Tibial nerve (tissue), 4 donors: ENCODE measurements around the gene KRTAP4-2. TPM values are rescaled to one million over a fixed set of nuclear protein-coding genes. Genes with fewer than 3 reads are reported as not detected.
"Not testable (repeated sequence)": the region's sequence is repeated elsewhere in the genome, so short reads cannot be mapped to it uniquely, and the experiment has no call there.

Experiments used
- DNase-seq, 2 donors: peaks; one replicate each; pipeline ENCODE4 v3.0.0-alpha.2; 2019; ENCODE audit warnings: low spot score in 2 of 2
- H3K27ac ChIP-seq, 4 donors: fragments of 200-600 bp; sonication (generic) in 3 of 4; one replicate each; pipeline ENCODE4 v1.5.1; 2017 to 2019; ENCODE audit warnings: mild to moderate bottlenecking in 1 of 4
- H3K27me3 ChIP-seq, 2 donors: fragments of 200-600 bp; sonication (generic) in 1 of 2; one replicate each; pipeline versions ENCODE4 v1.5.1 to v1.6.0; 2017 to 2019
- H3K36me3 ChIP-seq, 3 donors: fragments of 200-600 bp; sonication (generic); one replicate each; pipeline ENCODE4 v1.5.1; 2018 to 2019
- H3K4me1 ChIP-seq, 4 donors: fragments of 200-600 bp; sonication (generic) in 3 of 4; one replicate each; pipeline ENCODE4 v1.5.1; 2017 to 2019
- H3K4me3 ChIP-seq, 4 donors: fragments of 200-600 bp; sonication (generic) in 3 of 4; one replicate each; pipeline ENCODE4 v1.5.1; 2017 to 2019; ENCODE audit warnings: mild to moderate bottlenecking in 1 of 4, moderate library complexity in 1 of 4
- H3K9me3 ChIP-seq, 4 donors: fragments of 200-600 bp; sonication (generic) in 3 of 4; one replicate each; pipeline ENCODE4 v1.5.1; 2017 to 2019
- CTCF ChIP-seq, 5 experiments: fragments of 200-600 bp in 3 of 5; fragments of 450-650 bp in 2 of 5; sonication (generic) in 3 of 5; IDR thresholded peaks; one replicate each; pipeline ENCODE4 v1.5.1; 2016 to 2019; ENCODE audit warnings: antibody characterized with exemption in 5 of 5, mild to moderate bottlenecking in 3 of 5, moderate library complexity in 2 of 5
- EP300 ChIP-seq, 2 donors: sonication (generic); formaldehyde crosslinking; IDR thresholded peaks; one replicate each; pipeline ENCODE4 v1.6.1; 2017; ENCODE audit warnings: antibody characterized with exemption in 2 of 2, mild to moderate bottlenecking in 1 of 2
- POLR2A ChIP-seq, 2 donors: fragments of 450-650 bp; IDR thresholded peaks; one replicate each; pipeline ENCODE4 v1.6.1; 2017; ENCODE audit warnings: antibody characterized with exemption in 2 of 2, mild to moderate bottlenecking in 2 of 2, moderate library complexity in 2 of 2
- WGBS, 2 donors: methylation state at CpG; one replicate each; pipeline ENCODE4 v1.1.5; 2018; 5-methylcytosine and 5-hydroxymethylcytosine counted together
- total RNA-seq, 4 donors: library from RNA; depleted of rRNA; stranded (reverse); fragments of >200 nt; gene quantifications; one replicate each; pipeline ENCODE4 v1.1.0, GENCODE V29; 2016

Gene KRTAP4-2
- total RNA-seq, 4 donors from 2014 or later: not detected

GRCh38 chr17:41147531-41148204 is 30.4 kb downstream of the KRTAP4-2 start:
- no peak for DNase-seq
- 89 to 97% methylated on average over 2 of the region's 2 CpGs for WGBS, 2 donors
- H3K4me3 ChIP-seq: no peak overlapping the region
- H3K4me1 ChIP-seq: no peaks in the 10 kb centered on the region
- H3K36me3 ChIP-seq: no peaks in the 10 kb centered on the region
- TF ChIP-seq EP300 (IDR thresholded peaks at IDR 0.05) (no peak), POLR2A (IDR thresholded peaks at IDR 0.05) (no peak), CTCF (IDR thresholded peaks at IDR 0.05) (no peak)
- H3K9me3 ChIP-seq: peaks cover 0 to 19% (median 0%) of the 10 kb centered on the region in 4 donors
- no peaks in the 10 kb centered on the region for H3K27me3 ChIP-seq
- no peak overlapping the region for H3K27ac ChIP-seq

GRCh38 chr17:41145261-41145660 is 32.8 kb downstream of the KRTAP4-2 start:
- 84 to 92% methylated on average over 2 of the region's 2 CpGs for WGBS, 2 donors
- no peaks in the 10 kb centered on the region for H3K4me1 ChIP-seq
- peaks cover 0 to 25% (median 0%) of the 10 kb centered on the region in 4 donors for H3K9me3 ChIP-seq
- no peaks in the 10 kb centered on the region for H3K27me3 ChIP-seq
- TF ChIP-seq EP300 (IDR thresholded peaks at IDR 0.05) (no peak), POLR2A (IDR thresholded peaks at IDR 0.05) (no peak), CTCF (IDR thresholded peaks at IDR 0.05) (no peak)
- H3K27ac ChIP-seq: no peak overlapping the region
- no peak overlapping the region for H3K4me3 ChIP-seq
- no peaks in the 10 kb centered on the region for H3K36me3 ChIP-seq
- no peak for DNase-seq

- TF ChIP-seq POLR2A (IDR thresholded peaks at IDR 0.05) (no peak), CTCF (IDR thresholded peaks at IDR 0.05) (no peak), EP300 (IDR thresholded peaks at IDR 0.05) (no peak)
- H3K27me3 ChIP-seq: no peaks in the 10 kb centered on the region
Measured at GRCh38 chr17:41144846-41145245, 33.2 kb downstream of the KRTAP4-2 start.

GRCh38 chr17:41141361-41141760 is 36.7 kb downstream of the KRTAP4-2 start:
- no peak overlapping the region for H3K4me3 ChIP-seq
- TF ChIP-seq CTCF (IDR thresholded peaks at IDR 0.05) (no peak), POLR2A (IDR thresholded peaks at IDR 0.05) (no peak), EP300 (IDR thresholded peaks at IDR 0.05) (no peak)

More at GRCh38 chr17:41144846-41145245, 33.2 kb downstream of the KRTAP4-2 start:
- WGBS, 2 donors: 81 to 86% methylated on average over 1 of the region's 1 CpG
- Histone ChIP-seq H3K36me3 (no peaks in the 10 kb centered on the region), H3K4me3 (no peak overlapping the region), H3K4me1 (no peaks in the 10 kb centered on the region), H3K9me3 (peaks cover 0 to 29% (median 0%) of the 10 kb centered on the region in 4 donors), H3K27ac (no peak overlapping the region)
- no peak for DNase-seq

GRCh38 chr17:41140360-41141131 is 37.5 kb downstream of the KRTAP4-2 start, which contains the start of gene KRTAP4-6:
TSS of gene KRTAP4-6 (minus strand) at chr17:41140544. CDS start at chr17:41140487, 57 bp downstream.
- Histone ChIP-seq H3K27me3 (no peaks in the 10 kb centered on the region), H3K4me3 (no peak within 1 kb of the TSS), H3K27ac (no peak within 1 kb of the TSS), H3K9me3 (peaks cover 0 to 31% (median 0%) of the 10 kb centered on the region in 4 donors), H3K4me1 (no peaks in the 10 kb centered on the region), H3K36me3 (no peaks in the 10 kb centered on the region)
- no peak for DNase-seq
- 87 to 93% methylated on average over 5 to 6 of the region's 6 CpGs for WGBS, 2 donors
- TF ChIP-seq EP300 (IDR thresholded peaks at IDR 0.05): no peak

More at GRCh38 chr17:41141361-41141760, 36.7 kb downstream of the KRTAP4-2 start:
- no peak overlapping the region for H3K27ac ChIP-seq
- peaks cover 0 to 31% (median 0%) of the 10 kb centered on the region in 4 donors for H3K9me3 ChIP-seq
- DNase-seq: no peak
- H3K36me3 ChIP-seq: no peaks in the 10 kb centered on the region
- no peaks in the 10 kb centered on the region for H3K27me3 ChIP-seq
- H3K4me1 ChIP-seq: no peaks in the 10 kb centered on the region

- WGBS, 2 donors: 91% methylated on average over 12 of the region's 12 CpGs
- H3K4me3 ChIP-seq, DNase-seq, H3K36me3 ChIP-seq, H3K27ac ChIP-seq, H3K27me3 ChIP-seq, H3K4me1 ChIP-seq: not testable (repeated sequence)
- H3K9me3 ChIP-seq: peaks cover 0 to 31% (median 0%) of the 10 kb centered on the region in 4 donors
Measured at GRCh38 chr17:41139865-41140264, 38.2 kb downstream of the KRTAP4-2 start.
